HL-60/S4 treated with retinoic acid at 250 ng/mL for 4 days and 3 days (cell line): Measurements from ENCODE around the gene FAM227A.
"Not testable (repeated sequence)": the region's sequence is repeated elsewhere in the genome, so short reads cannot be mapped to it uniquely, and the experiment has no call there.

ENCODE experiments used
- in situ Hi-C: fragments of 300-500 bp; cut with MboI; formaldehyde crosslinking; loops from 2 replicates; pipeline ENCODE4 v1.7.0; 2022; ENCODE audit warnings: low sequenced_read_pairs

Gene FAM227A

GRCh38 chr22:38674888-38675287 lies 18.7 kb upstream of the FAM227A start:
- in situ Hi-C loops = no loop called here

DNA sequence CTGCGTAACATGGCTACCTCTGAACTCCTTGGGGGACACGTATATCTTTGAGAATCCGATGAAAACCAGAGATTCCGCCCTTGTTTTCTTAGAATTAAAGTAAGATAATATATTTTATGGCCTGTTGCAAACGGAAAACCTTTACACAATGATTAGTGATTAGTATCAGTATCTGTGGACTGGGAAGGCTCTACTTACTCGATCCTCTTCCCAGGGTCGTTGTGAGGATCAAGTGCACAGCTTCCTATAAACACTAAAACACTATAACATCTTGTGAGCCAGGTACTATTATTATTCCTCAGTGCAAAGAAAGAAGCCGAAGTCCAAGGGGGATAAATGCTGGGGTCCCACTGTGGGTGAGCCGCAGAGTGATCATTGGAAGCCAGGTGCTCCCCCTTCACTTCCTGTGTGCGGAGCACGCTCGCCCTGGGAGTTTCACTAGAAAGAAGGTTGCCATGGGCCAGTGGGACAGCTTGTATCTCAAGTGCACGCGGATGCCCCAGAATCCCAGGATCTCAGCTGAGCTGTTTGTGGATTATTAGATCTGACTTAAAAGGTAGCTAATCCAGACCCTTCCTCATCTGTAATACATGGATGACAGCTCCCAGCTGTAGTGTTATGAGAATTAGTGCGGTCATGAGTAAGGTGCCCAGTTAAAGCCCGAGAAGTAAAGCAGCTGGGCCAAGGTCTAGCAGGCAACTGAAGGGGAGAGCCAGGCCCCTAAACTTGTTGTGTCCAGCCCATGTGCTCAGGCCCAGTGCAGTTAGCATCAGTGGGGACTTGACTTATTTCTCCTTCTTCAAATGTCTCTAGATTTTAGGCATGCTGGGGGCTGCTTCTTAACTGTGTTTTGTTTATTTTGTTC lies 1.1 kb upstream of the FAM227A start:
- in situ Hi-C loops = no loop called here

- in situ Hi-C loops = no loop called here
Observed at GRCh38 chr22:38655519-38656255, 505 bp downstream of the FAM227A start.

GRCh38 chr22:38653741-38654140 lies 2.5 kb downstream of the FAM227A start:
- in situ Hi-C loops = no loop called here

GRCh38 chr22:38652859-38653258 lies 3.3 kb downstream of the FAM227A start:
- in situ Hi-C loops = no loop called here

- in situ Hi-C loops = no loop called here
Observed at GRCh38 chr22:38649841-38650522, 6.2 kb downstream of the FAM227A start.

DNA sequence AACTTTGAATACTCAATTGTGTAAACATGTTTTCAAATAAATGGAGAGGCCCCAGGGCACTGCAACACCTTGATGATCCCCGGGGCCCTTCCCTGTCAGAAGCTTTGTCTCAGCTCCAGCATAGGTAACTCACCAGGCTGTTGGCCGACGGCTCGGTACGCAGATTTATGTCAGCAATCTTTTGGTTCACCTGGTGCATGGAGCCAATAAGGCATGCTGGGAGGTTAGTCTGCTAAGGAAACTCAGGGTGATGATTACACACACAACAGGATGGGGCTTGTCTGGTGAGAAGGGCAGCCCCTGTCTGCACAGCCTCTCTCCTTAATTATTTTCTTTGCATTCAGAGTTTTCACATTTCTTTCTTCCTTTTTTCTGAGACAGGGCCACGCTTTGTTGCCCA lies 10.8 kb downstream of the FAM227A start:
- in situ Hi-C loops = no loop called here

DNA sequence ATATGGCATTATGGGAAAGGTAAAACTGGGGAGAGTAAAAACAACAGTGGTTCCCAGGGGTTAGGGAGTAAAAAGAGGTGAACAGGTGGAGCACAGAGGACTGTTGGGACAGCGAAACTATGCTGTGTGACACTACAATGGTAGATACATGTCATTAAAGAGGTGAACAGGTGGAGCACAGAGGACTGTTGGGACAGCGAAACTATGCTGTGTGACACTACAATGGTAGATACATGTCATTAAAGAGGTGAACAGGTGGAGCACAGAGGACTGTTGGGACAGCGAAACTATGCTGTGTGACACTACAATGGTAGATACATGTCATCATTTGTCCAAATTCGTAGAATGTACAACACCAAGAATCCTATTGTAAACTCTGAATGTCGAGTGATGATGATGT lies 11.9 kb downstream of the FAM227A start:
- in situ Hi-C loops = not testable (repeated sequence)

DNA sequence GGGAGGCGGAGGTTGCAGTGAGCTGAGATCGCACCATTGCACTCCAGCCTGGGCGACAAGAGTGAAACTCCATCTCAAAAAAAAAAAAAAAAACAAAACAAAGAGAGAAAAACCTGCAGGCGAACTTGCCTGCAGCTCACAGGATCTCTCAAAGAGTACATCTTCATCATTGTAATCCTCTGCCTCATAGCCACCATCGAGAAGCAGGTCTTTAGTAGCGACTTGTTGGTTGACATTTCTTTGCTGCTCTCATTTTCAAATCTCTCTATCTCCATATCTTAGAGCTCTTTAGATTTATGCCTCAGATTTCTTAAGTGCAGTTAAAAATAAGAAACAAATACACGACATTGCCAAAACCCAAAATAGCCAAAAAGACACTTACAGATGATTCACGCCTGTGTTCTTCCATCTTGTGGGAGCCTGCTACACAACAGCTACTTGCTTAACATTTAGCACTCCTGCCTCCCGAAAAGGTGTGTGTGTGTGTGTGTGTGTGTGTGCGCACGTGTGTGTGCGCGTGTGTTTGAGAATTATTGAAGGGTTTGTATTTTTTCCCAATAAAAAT lies 14.6 kb downstream of the FAM227A start:
- in situ Hi-C loops = no loop called here

DNA sequence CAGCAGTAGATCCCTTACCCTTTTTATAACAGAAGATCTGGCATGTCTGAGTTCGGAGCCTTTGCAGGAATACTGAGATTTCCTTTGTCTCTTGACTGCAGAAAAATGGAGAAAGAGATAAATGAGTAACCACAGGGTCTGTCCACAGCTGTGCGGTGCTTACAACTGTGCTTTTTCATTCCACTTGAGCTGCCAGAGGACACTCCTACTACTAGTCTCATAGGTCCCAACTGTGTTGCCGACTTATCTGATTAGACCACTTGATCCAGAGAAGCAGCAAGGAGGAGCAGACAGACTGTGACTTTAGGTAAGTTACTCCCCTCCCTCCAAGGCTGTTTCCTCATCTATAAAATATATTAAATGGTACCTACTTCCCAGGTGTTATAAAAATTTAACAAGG lies 17.5 kb downstream of the FAM227A start:
- in situ Hi-C loops = no loop called here

DNA sequence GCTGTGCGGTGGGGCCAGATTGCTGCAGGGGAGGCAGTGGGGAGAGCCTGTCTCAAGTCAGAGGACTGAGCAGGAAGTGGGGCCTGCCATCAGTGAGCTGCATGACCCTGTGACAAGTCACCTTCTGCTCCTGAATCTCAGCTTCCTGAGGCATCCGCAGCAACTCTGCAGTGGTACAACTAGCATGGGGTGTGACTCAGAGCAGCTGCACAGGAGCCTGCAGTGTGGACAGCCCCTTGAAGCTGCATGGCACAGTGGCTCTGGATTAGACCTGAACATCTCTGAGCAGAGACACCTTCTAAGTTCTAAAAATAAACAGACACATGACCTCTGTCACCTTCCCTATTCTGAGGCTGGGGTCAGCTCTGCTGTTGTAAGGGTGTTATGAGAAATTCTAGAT lies 18.0 kb downstream of the FAM227A start:
- in situ Hi-C loops = no loop called here

GRCh38 chr22:38632528-38632927 lies 23.7 kb downstream of the FAM227A start:
- in situ Hi-C loops = no loop called here

- in situ Hi-C loops = no loop called here
Observed at GRCh38 chr22:38631724-38632123, 24.5 kb downstream of the FAM227A start.

- in situ Hi-C loops = no loop called here
Observed at GRCh38 chr22:38629108-38629507, 27.1 kb downstream of the FAM227A start.

GRCh38 chr22:38628444-38628843 lies 27.7 kb downstream of the FAM227A start:
- in situ Hi-C loops = no loop called here

GRCh38 chr22:38623351-38623750 lies 32.8 kb downstream of the FAM227A start:
- in situ Hi-C loops = no loop called here

GRCh38 chr22:38618682-38619081 lies 37.5 kb downstream of the FAM227A start:
- in situ Hi-C loops = no loop called here

DNA sequence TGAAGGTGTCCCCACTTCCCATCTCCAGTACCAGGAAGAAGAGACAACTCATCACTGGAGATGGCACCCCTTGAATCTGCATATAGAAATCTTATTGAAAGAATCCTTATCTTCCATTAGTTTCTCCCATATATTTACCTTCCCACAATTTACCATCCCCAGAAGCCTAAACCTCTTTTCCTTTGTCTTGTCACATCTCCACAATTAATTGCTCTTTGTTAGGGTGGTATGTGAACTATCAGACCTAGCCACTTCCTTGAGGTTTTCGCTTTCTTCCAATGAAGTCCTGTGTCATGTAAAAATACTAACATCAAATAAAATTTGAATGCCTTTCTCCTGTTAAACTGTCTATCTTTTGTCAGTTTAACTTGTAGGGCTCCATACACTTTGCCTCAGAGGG lies 37.9 kb downstream of the FAM227A start:
- in situ Hi-C loops = no loop called here

GRCh38 chr22:38615064-38615405 lies 41.2 kb downstream of the FAM227A start:
- in situ Hi-C loops = not testable (repeated sequence)

GRCh38 chr22:38614332-38615063 lies 41.7 kb downstream of the FAM227A start:
- in situ Hi-C loops = no loop called here

GRCh38 chr22:38613588-38613987 lies 42.6 kb downstream of the FAM227A start:
- in situ Hi-C loops = no loop called here
